ENCODE data around the gene KLK1. TPM values are rescaled to one million over a fixed set of nuclear protein-coding genes. Genes with fewer than 3 reads are reported as not detected.
A peak's percentile ranks its signal among the peaks of the same experiment; 100 is the strongest.

Gene KLK1
- total and polyA plus RNA-seq, 7 donors = 0.08 to 0.48 (median 0.33) TPM; not detected in 3

- Histone ChIP-seq H3K27me3 (ENCODE audit: insufficient read depth in 3 of 3, low read length in 2 of 3) (peaks cover 0 to 40% (median 8%) of the 10 kb centered on the region in 3 donors), H3K4me3 (peak overlapping the region; percentile 65), H3K4me1 (no peaks in the 10 kb centered on the region), H3K36me3 (ENCODE audit: insufficient read depth in 1 of 2, low read depth in 1 of 2) (no peaks in the 10 kb centered on the region), H3K9me3 (no peaks in the 10 kb centered on the region), H3K27ac (no peak overlapping the region)
- intact Hi-C loops (cut with DNase I) = no loop called here
- ATAC-seq = peak; percentile 36 to 75 (median 56)
- DNase-seq = peak; percentile 59 to 61
- no peak for TF ChIP-seq CTCF (IDR thresholded peaks at IDR 0.05)
- WGBS, 3 donors = 2% methylated on average over 37 to 67 of the region's 67 CpGs
Measured at GRCh38 chr19:50835785-50836542, 12.4 kb upstream of the KLK1 start.

GRCh38 chr19:50835103-50835784 lies 11.7 kb upstream of the KLK1 start:
- 32 to 36% (median 32%) methylated on average over 13 of the region's 13 CpGs for WGBS, 3 donors
- no peaks in the 10 kb centered on the region for H3K36me3 ChIP-seq (ENCODE audit: insufficient read depth in 1 of 2, low read depth in 1 of 2)
- ATAC-seq = no peak
- H3K27ac ChIP-seq = no peak overlapping the region
- intact Hi-C loops (cut with DNase I) = no loop called here
- TF ChIP-seq CTCF (IDR thresholded peaks at IDR 0.05) = no peak
- H3K4me1 ChIP-seq = no peaks in the 10 kb centered on the region
- no peak for DNase-seq
- H3K4me3 ChIP-seq = peak overlapping the region; percentile 65
- H3K9me3 ChIP-seq = no peaks in the 10 kb centered on the region
- H3K27me3 ChIP-seq (ENCODE audit: insufficient read depth in 3 of 3, low read length in 2 of 3) = peaks cover 0 to 41% (median 8%) of the 10 kb centered on the region in 3 donors

GRCh38 chr19:50833802-50834167 lies 10.2 kb upstream of the KLK1 start:
- intact Hi-C loops (cut with DNase I) = no loop called here
- WGBS, 3 donors = 91 to 96% (median 92%) methylated on average over 6 of the region's 6 CpGs
- H3K27ac ChIP-seq = no peak overlapping the region
- no peak for TF ChIP-seq CTCF (IDR thresholded peaks at IDR 0.05)
- H3K4me3 ChIP-seq = no peak overlapping the region
- H3K36me3 ChIP-seq (ENCODE audit: insufficient read depth in 1 of 2, low read depth in 1 of 2) = no peaks in the 10 kb centered on the region
- no peaks in the 10 kb centered on the region for H3K4me1 ChIP-seq
- no peak for ATAC-seq
- peak in 1 of 2 donors; percentile 8 for DNase-seq
- no peaks in the 10 kb centered on the region for H3K9me3 ChIP-seq
- peaks cover 0 to 41% (median 8%) of the 10 kb centered on the region in 3 donors for H3K27me3 ChIP-seq (ENCODE audit: insufficient read depth in 3 of 3, low read length in 2 of 3)

- WGBS, 3 donors = 63 to 68% (median 68%) methylated on average over 8 of the region's 8 CpGs
- peaks cover 0 to 41% (median 8%) of the 10 kb centered on the region in 3 donors for H3K27me3 ChIP-seq (ENCODE audit: insufficient read depth in 3 of 3, low read length in 2 of 3)
Measured at GRCh38 chr19:50833117-50833801, 9.7 kb upstream of the KLK1 start, which contains the start of gene KLK15. TSS of gene KLK15 (minus strand) at chr19:50833574. CDS start at chr19:50831492, 2,082 bp downstream.

More at GRCh38 chr19:50833117-50833801, 9.7 kb upstream of the KLK1 start, which contains the start of gene KLK15:
- H3K36me3 ChIP-seq (ENCODE audit: insufficient read depth in 1 of 2, low read depth in 1 of 2) = no peaks in the 10 kb centered on the region
- DNase-seq (peak in 1 of 2 donors; percentile 12), ATAC-seq (no peak)
- no peaks in the 10 kb centered on the region for H3K4me1 ChIP-seq
- H3K9me3 ChIP-seq = no peaks in the 10 kb centered on the region
- intact Hi-C loops (cut with DNase I) = no loop called here
- no peak within 1 kb of the TSS for H3K27ac ChIP-seq
- no peak for TF ChIP-seq CTCF (IDR thresholded peaks at IDR 0.05)
- no peak within 1 kb of the TSS for H3K4me3 ChIP-seq

Data from psoas muscle (tissue), 8 donors.